Pulmonary artery endothelial cell (primary cell): ENCODE measurements around the gene SLC25A18. TPM values are rescaled to one million over a fixed set of nuclear protein-coding genes. Genes with fewer than 3 reads are reported as not detected.

Experiments used
- total RNA-seq: library from RNA; depleted of rRNA; stranded (reverse); fragments of >200 nt; gene quantifications from 2 replicates; pipeline ENCODE4 v1.2.3, GENCODE V29; 2014

SLC25A18 gene
- total RNA-seq, 1 donor from 2014 or later: not detected

Other genes starting within 250 kb of the SLC25A18 start
- 1.2 and 1.8 TPM in 2 replicates for gene CECR2, start 194.0 kb upstream of the SLC25A18 start, total RNA-seq
- gene ATP6V1E1, start 65.3 kb downstream of the SLC25A18 start, total RNA-seq: 119 and 124 TPM in 2 replicates
- gene BCL2L13, start 75.3 kb downstream of the SLC25A18 start, total RNA-seq: 64.2 and 77.8 TPM in 2 replicates
- 48.3 and 65.7 TPM in 2 replicates for gene BID, start 211.0 kb downstream of the SLC25A18 start, total RNA-seq